HG02798 (cell line): ENCODE measurements around the gene MANSC4.
A peak's percentile ranks its signal among the peaks of the same experiment; 100 is the strongest.
"Not testable (repeated sequence)": the region's sequence is repeated elsewhere in the genome, so short reads cannot be mapped to it uniquely, and the experiment has no call there.

ENCODE experiments used
- ATAC-seq: cut with Tn5 transposase; IDR thresholded peaks from one replicate; pipeline ENCODE4 v1.9.1; 2021; ENCODE audit warnings: mild to moderate bottlenecking; ENCODE audit not compliant: unreplicated experiment, poor library complexity

MANSC4 gene

DNA sequence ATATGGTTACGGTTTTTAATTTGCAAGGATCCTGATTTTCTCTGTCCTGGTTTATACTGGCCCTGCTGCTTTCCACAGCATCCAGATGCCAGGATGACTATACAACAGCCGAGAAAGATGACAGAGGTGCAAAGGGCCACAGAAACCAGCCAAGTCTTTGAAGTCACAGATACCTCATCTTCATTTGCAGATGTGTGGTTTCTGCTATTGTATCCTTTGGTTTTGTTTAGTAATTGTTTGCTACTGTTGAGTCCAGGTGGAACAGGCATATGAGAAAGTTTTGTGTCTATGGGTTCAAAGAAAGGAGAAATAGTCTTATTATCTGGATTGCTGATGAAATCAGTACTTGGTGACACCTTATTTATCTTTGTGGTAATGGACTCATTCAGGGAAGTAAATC, 17.3 kb downstream of the MANSC4 start:
- ATAC-seq: no peak

DNA sequence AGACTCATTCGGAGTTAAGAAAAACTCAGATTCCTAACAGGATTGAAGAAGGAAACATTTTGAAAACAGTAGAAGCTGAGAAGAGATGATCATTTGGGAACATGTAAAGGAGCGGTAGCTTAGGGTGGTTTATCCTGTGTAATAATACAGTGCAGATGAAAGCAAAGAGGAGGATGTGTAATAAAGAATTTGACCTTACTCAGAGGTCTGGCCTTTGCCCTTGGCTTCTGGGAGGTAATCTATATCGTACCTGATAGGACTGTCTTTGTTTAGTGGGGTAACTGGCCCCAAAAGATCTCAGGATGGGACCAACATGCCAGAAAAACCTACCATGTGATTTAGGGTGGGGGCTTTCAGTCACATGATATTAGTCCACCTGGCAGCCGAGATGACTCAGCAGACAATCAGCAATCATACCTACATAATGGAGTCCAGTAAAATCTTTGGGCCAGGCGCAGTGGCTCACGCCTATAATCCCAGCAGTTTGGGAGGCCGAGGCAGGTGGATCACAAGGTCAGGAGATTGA, 23.3 kb downstream of the MANSC4 start:
- ATAC-seq: no peak

- ATAC-seq: no peak
Observed at GRCh38 chr12:27754795-27755194, 25.2 kb downstream of the MANSC4 start.

- ATAC-seq: no peak
Observed at GRCh38 chr12:27751386-27752047, 28.5 kb downstream of the MANSC4 start.

- no peak for ATAC-seq
Observed at GRCh38 chr12:27747111-27747820, 32.8 kb downstream of the MANSC4 start.

- ATAC-seq: not testable (repeated sequence)
Observed at GRCh38 chr12:27745734-27746133, 34.3 kb downstream of the MANSC4 start.

- no peak for ATAC-seq
Observed at GRCh38 chr12:27743601-27744000, 36.4 kb downstream of the MANSC4 start.

- ATAC-seq: not testable (repeated sequence)
Observed at GRCh38 chr12:27734321-27734720, 45.7 kb downstream of the MANSC4 start.

DNA sequence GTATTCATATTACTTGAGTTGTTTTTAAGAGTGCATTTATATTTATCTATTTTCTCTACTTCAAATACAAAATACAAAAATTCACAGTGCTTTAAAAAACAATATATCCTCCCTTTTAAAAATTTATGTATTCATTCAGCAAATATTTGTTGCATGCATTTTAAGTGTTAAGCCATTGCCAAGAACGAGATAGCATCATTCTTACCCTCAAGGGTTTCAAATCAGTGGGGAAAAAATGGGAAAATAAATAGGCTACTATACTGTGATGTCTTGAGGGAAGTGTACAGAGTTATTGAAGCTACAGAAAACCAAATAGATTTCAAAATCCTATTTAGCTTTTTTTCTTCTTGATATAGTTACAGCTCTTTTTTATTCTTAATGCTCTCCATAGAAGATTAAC, 46.2 kb downstream of the MANSC4 start:
- no peak for ATAC-seq

DNA sequence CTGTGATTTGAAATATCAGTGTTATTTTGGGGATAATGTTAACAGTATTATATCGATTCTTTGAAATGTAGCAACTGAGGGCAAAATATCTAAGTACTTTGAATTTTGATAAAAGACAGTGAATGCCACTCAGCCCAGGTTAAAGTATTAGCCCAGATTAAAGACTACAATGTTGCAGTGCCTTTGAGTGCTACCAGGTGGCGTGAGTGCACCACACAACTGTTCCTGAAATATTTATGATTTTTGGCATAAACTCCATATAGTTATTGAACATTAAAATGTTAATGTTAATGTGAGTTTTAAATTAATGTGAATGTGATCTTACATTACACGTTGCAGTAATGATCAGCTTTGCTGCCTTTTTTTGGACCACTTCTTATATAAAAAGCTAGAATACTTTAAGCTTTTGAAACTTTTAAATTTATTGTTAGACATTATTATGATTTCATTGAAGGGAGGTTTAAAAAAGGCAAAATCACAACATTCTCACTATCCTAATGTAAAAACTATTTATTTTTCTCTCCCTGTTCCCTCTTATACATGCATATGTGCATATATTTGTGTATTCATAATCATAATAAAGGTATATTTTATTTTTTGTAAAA, 46.9 kb downstream of the MANSC4 start:
- ATAC-seq: peak; percentile 66

- peak; percentile 65 for ATAC-seq
Observed at GRCh38 chr12:27732281-27732680, 47.8 kb downstream of the MANSC4 start.

- no peak for ATAC-seq
Observed at GRCh38 chr12:27730097-27730588, 49.9 kb downstream of the MANSC4 start.

GRCh38 chr12:27723212-27723611, 56.8 kb downstream of the MANSC4 start:
- no peak for ATAC-seq
